Testis (tissue), 2 donors: ENCODE results near the gene ALK.

ENCODE experiments used
- CTCF ChIP-seq, 3 experiments: fragments of 450-650 bp in 2 of 3; fragments of 200-600 bp in 1 of 3; sonication (generic) in 1 of 3; IDR thresholded peaks; one replicate each; pipeline ENCODE4 v1.5.1; 2016 to 2019; ENCODE audit warnings: antibody characterized with exemption in 3 of 3, mild to moderate bottlenecking in 2 of 3, moderate library complexity in 1 of 3
- POLR2A ChIP-seq: fragments of 450-650 bp; IDR thresholded peaks from one replicate; pipeline ENCODE4 v1.6.1; 2017; ENCODE audit warnings: antibody characterized with exemption, mild to moderate bottlenecking, moderate library complexity

GRCh38 chr2:29946505-29946904 is 25.1 kb upstream of the ALK start:
- TF ChIP-seq POLR2A (no peak), CTCF (IDR thresholded peaks at IDR 0.05) (no peak)
